Naive B cell (primary cell): ENCODE results near the gene UMODL1. TPM values are rescaled to one million over a fixed set of nuclear protein-coding genes. Genes with fewer than 3 reads are reported as not detected.

ENCODE experiments used
- ATAC-seq, 2 donors: fragments of 150-1000 bp; cut with Tn5 transposase; 2 replicates each; pipeline ENCODE4 v1.10.0; 2021; ENCODE audit warnings: low read depth in 2 of 2, mild to moderate bottlenecking in 2 of 2, moderate library complexity in 2 of 2
- DNase-seq: peaks from one replicate; pipeline ENCODE4 v3.0.0; 2022
- H3K27ac Mint-ChIP-seq, 6 donors: one replicate each; pipeline ENCODE4 v1.8.0; 2020 to 2022; ENCODE audit warnings: mild to moderate bottlenecking in 6 of 6, mixed read lengths in 6 of 6, moderate library complexity in 5 of 6, inconsistent platforms in 2 of 6
- H3K27me3 Mint-ChIP-seq, 3 donors: one replicate each; pipeline ENCODE4 v1.8.0; 2021 to 2022; ENCODE audit warnings: mixed read lengths in 3 of 3, mild to moderate bottlenecking in 1 of 3
- H3K36me3 Mint-ChIP-seq, 2 donors: one replicate each; pipeline ENCODE4 v1.8.0; 2020 to 2022; ENCODE audit warnings: mixed read lengths in 2 of 2, inconsistent platforms in 1 of 2, mild to moderate bottlenecking in 1 of 2
- H3K4me1 Mint-ChIP-seq, 3 donors: one replicate each; pipeline ENCODE4 v1.8.0; 2020 to 2022; ENCODE audit warnings: mixed read lengths in 3 of 3, inconsistent platforms in 1 of 3, mild to moderate bottlenecking in 1 of 3, moderate library complexity in 1 of 3
- H3K4me3 Mint-ChIP-seq, 8 donors: one replicate each; pipeline ENCODE4 v1.8.0; 2020 to 2022; ENCODE audit warnings: mild to moderate bottlenecking in 8 of 8, mixed read lengths in 8 of 8, moderate library complexity in 8 of 8, inconsistent platforms in 2 of 8
- H3K9me3 Mint-ChIP-seq, 7 donors: one replicate each; pipeline ENCODE4 v1.8.0; 2020 to 2022; ENCODE audit warnings: mixed read lengths in 7 of 7, mild to moderate bottlenecking in 5 of 7, inconsistent platforms in 2 of 7, moderate library complexity in 1 of 7
- polyA plus RNA-seq, 6 donors: library from polyadenylated mRNA; unstranded; fragments of 300-500 nt; fragmentation: Illumina TruSeq; gene quantifications; one replicate each; pipeline ENCODE4 v1.2.3, GENCODE V29; 2021; ENCODE audit warnings: low read depth in 6 of 6

The UMODL1 gene
- polyA plus RNA-seq, 6 donors from 2014 or later, result 0.04 to 0.17 (median 0.11) TPM; not detected in 2

DNA sequence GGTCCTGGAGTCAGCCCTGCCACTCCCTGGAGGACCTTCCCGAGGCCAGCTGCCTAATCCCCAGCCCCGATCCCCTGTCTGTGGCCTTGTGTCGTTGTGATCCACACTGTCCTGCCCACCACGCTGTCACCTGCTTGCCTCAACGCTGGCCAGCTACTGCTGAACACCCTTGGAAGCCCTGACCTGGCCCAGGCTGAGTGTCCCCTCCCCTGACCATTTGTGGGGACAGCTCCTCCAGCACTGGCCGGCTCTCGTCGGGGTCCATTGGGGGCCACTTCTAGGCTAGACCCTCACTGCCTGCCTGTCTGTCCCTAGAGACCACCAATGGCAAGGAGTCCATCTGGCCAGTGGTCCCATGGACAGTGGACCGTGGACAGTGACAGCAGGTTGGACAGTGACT, 12.0 kb upstream of the UMODL1 start:
- no peak for ATAC-seq
- H3K27me3 Mint-ChIP-seq, result no peaks in the 10 kb centered on the region
- no peaks in the 10 kb centered on the region for H3K9me3 Mint-ChIP-seq
- H3K36me3 Mint-ChIP-seq, result no peaks in the 10 kb centered on the region
- peaks cover 51 to 74% (median 62%) of the 10 kb centered on the region in 3 donors for H3K4me1 Mint-ChIP-seq
- H3K27ac Mint-ChIP-seq, result peak overlapping the region in 2 of 6 donors; percentile 29 to 60
- H3K4me3 Mint-ChIP-seq, result no peak overlapping the region
- no peak for DNase-seq

DNA sequence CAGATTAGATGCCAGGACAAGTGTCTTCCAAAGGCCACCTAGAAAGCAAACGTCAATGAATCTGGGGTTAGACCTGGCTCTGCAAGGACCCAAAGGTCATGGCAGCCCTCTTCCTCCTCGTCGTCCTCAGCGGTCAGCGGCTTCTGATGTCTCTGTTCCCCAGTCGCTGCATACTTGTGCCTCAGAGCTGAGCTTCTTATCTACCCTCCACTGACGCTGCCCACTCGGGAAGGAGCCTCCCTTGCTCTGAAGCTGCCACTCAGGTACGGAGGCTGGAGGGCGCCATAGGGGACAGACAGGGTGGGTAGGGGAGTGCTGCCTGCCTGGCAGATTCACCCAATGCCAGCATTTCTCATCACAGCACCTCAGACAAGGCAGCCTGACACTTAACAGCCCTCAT, 11.4 kb upstream of the UMODL1 start:
- no peak for ATAC-seq
- Mint-ChIP-seq H3K36me3 (no peaks in the 10 kb centered on the region), H3K27me3 (no peaks in the 10 kb centered on the region), H3K27ac (peak overlapping the region in 1 of 6 donors; percentile 33), H3K4me3 (peak overlapping the region in 2 of 8 donors; percentile 5 to 61), H3K4me1 (peaks cover 55 to 80% (median 68%) of the 10 kb centered on the region in 3 donors), H3K9me3 (no peaks in the 10 kb centered on the region)
- no peak for DNase-seq

DNA sequence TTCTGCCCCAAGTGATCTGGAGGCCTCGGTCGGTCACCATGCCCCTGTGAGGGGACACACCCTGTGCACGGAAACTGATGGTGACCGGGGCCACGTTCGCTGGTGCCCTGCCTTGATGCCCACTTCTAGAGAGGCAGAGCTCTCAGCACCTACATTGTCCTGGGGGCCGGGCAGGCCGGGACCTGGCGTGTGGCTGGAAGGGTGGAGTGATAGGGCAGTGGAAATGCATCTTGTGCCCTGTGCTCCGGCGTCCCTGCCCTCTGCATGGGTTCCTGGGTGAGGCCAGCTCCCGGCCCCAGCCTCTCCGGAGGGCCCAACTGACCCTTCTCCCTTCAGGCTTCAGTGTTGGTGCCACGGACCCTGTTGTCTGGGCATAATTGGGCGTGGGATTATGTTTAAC, 11.0 kb upstream of the UMODL1 start:
- H3K4me1 Mint-ChIP-seq, result peaks cover 57 to 84% (median 73%) of the 10 kb centered on the region in 3 donors
- DNase-seq (no peak), ATAC-seq (no peak)
- no peaks in the 10 kb centered on the region for H3K9me3 Mint-ChIP-seq
- H3K27me3 Mint-ChIP-seq, result no peaks in the 10 kb centered on the region
- no peaks in the 10 kb centered on the region for H3K36me3 Mint-ChIP-seq
- H3K4me3 Mint-ChIP-seq, result peak overlapping the region in 3 of 8 donors; percentile 5 to 96 (median 56)
- peak overlapping the region in 1 of 6 donors; percentile 44 for H3K27ac Mint-ChIP-seq

DNA sequence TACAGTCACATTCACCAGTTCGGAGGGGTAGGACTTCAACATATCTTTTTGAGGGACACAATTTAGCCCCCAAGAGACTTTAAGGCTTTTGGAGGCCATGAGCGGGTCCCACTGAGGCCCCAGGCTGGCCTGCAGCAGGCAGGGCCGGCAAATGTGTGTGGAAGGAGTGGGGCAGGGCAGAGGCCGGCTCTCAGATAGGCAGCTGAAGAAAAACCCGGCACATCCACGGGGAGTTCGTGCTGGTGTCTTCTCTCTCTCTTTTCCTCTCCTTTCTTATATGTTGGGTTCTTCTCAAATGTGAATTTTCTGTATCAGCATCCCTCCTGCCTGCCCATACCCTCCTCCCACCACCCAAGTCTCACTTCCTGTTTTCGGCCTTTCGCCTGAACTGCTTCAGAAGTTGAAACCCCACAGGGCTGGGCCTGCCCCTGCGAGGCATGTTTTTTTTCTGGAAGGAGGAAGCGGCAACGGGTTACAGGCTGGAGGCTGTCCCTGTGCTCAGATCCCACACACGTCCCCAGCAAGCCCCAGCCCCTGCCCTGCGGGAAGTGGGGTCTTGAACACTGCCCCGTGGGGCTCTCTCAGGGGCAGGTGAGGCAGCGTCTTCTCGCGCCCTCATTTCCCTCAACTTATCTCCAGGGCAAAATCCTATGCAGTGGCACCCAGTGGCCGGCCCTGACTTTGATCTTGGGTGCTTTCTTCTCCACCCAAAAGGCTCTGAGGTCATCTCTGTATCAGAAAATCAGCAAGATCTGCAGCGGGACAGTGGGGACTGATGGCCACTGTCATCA, 9.7 kb upstream of the UMODL1 start:
- Mint-ChIP-seq H3K27ac (peak overlapping the region; percentile 96 to 100 (median 99)), H3K27me3 (no peaks in the 10 kb centered on the region), H3K36me3 (no peaks in the 10 kb centered on the region), H3K4me3 (peak overlapping the region; percentile 0 to 96 (median 92)), H3K9me3 (no peaks in the 10 kb centered on the region), H3K4me1 (peaks cover 63 to 94% (median 85%) of the 10 kb centered on the region in 3 donors)
- ATAC-seq (peak; percentile 26 to 27), DNase-seq (peak; percentile 87)

DNA sequence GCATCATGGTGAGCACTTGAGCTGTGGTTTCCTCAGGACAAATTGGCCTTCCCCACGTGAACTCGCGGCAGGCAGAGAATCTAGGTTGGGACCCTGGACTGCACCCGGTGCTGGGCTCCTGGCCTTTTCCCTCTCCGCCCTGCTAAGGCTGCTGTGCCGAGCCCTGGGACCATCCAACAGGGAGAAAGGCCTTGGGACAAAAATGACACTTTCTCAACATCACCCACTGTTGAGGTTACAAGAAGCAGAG, 9.2 kb upstream of the UMODL1 start:
- DNase-seq, result no peak
- peak overlapping the region; percentile 96 to 100 (median 99) for H3K27ac Mint-ChIP-seq
- ATAC-seq, result no peak
- H3K9me3 Mint-ChIP-seq, result no peaks in the 10 kb centered on the region
- no peaks in the 10 kb centered on the region for H3K27me3 Mint-ChIP-seq
- no peaks in the 10 kb centered on the region for H3K36me3 Mint-ChIP-seq
- H3K4me1 Mint-ChIP-seq, result peaks cover 68 to 95% (median 90%) of the 10 kb centered on the region in 3 donors
- H3K4me3 Mint-ChIP-seq, result peak overlapping the region; percentile 87 to 96 (median 93)

DNA sequence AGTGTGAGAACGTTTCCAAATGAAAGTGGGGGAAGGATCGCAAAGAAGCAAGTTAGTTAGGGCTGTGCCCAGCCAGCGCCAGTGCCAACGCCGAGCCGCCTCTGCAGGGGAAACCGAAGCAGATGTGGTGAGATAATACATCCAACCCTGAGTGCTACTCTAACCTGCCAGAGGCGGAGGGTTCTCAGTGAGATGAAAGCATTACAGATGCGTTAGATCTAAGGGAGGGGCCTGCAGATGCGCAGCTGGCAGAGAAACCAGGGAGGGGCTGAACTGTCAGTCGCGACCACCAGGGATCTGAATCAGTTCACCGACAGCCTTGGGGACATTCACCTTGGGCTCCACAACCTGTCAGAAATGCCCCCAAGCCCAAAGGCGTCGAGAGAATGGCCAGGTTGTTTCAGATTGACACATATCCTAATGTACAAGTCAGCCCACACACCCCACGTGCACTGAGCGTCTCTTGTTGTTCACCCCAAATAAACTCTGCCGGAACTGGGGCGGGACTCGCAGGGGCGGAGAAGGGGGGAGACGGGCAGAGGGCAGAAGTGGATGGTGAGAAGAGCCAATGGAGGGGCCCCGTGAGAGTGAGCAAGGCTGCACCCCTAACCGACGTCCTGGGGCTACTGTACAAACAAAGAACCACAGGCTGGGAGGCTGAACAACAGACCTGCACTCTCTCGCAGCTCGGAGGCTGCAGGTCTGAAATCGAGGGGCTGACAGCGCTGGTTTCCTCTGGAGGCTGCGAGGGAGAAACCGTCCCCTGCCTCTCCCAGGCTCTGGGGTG, 8.7 kb upstream of the UMODL1 start:
- peak; percentile 75 to 77 for ATAC-seq
- peak; percentile 95 for DNase-seq
- no peaks in the 10 kb centered on the region for H3K36me3 Mint-ChIP-seq
- H3K4me3 Mint-ChIP-seq, result peak overlapping the region; percentile 87 to 96 (median 93)
- no peaks in the 10 kb centered on the region for H3K9me3 Mint-ChIP-seq
- H3K4me1 Mint-ChIP-seq, result peaks cover 71 to 95% (median 94%) of the 10 kb centered on the region in 3 donors
- peak overlapping the region; percentile 96 to 100 (median 99) for H3K27ac Mint-ChIP-seq
- H3K27me3 Mint-ChIP-seq, result no peaks in the 10 kb centered on the region

DNA sequence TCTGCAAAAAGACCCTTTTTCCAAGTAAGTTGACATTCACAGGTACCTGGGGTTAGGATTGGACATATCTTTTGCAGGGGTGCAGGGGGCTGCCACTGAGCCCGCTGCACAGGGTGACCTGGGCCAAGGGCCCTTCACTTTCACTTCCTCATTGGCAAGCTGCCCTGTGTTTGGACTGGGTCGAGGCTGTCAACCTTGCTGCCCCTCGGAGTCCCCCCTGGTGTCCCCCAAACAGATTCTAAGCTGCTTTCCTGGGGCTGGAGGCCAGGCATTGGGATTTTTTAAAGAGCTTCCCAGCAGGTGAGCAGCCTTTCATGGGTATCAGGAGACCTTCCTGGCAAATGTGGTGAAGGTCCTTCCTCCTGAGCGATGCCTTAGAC, 7.9 kb upstream of the UMODL1 start:
- ATAC-seq, result peak in 1 of 2 donors; percentile 19
- Mint-ChIP-seq H3K4me3 (peak overlapping the region; percentile 87 to 96 (median 93)), H3K9me3 (no peaks in the 10 kb centered on the region), H3K4me1 (peaks cover 64 to 92% (median 92%) of the 10 kb centered on the region in 3 donors), H3K36me3 (no peaks in the 10 kb centered on the region), H3K27ac (peak overlapping the region; percentile 89 to 100 (median 99)), H3K27me3 (no peaks in the 10 kb centered on the region)
- DNase-seq, result peak; percentile 64

DNA sequence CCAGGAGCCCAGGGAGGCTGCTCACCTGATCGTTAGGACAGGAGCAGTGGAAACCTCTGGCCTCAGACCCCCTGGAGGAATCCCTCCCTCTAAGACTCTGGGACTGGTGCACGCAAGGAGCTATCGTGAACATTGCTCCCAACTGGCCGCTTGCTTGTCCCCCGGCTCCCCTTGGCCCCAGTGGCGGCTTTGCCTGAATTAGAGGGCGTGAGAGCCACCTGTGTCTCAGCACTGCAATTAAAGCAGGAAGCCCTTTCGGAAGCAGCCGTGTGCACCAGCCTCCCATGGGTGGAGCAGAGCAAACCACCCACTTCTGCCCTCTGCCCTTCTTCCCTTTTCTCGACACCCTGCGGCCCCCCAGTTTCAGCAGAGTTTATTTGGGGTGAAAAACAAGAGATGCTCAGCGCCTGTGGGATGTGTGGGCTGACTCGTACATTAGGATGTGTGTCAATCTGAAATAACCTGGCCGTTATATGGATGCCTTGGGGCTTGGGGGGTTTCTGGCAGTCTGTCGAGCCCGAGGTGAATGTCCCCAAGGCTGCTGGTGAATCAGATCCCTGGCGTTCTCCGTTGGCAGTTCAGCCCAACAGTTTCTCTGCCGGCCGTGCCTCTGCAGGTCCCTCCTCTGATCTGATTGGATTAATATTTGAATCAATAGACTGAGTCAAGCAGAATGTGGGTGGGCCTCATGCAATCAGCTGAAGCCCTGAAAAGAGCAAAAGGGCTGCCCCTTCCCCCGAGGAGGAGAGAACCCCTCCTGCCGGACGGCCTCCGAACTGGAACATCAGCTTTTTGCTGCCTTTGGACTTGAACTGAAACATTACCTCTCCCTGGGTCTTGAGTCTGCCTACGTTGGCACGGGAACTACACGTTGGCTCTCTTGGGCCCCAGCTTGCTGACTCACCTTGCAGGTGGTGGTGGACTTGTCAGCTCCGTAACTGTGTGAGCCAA, 7.3 kb upstream of the UMODL1 start:
- Mint-ChIP-seq H3K27ac (peak overlapping the region; percentile 74 to 100 (median 99)), H3K9me3 (no peaks in the 10 kb centered on the region), H3K27me3 (no peaks in the 10 kb centered on the region), H3K36me3 (no peaks in the 10 kb centered on the region), H3K4me1 (peaks cover 65 to 89% (median 87%) of the 10 kb centered on the region in 3 donors), H3K4me3 (peak overlapping the region; percentile 87 to 96 (median 93))
- DNase-seq, result peak; percentile 85
- peak; percentile 57 to 60 for ATAC-seq

DNA sequence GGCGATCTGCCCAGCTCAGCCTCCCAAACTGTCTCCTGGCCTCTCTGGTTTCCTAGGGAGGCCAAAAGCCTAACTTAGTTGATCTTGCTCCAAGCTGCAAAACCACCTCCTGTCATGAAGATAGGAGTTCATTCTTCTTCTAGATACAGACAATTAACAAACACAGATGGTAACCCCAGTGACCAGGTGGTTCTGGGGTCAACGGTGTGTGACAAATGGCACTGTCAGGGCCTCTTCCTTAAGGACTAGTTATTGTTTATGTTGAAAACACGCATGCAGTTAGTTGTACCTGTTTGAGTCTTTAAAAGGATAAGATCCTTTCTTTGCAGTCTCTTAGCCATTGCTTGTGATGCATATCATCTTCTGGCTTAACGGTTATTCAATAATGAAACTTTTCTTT, 4.6 kb upstream of the UMODL1 start:
- Mint-ChIP-seq H3K36me3 (no peaks in the 10 kb centered on the region), H3K27me3 (no peaks in the 10 kb centered on the region), H3K4me1 (peaks cover 47 to 64% (median 61%) of the 10 kb centered on the region in 3 donors), H3K9me3 (no peaks in the 10 kb centered on the region), H3K27ac (peak overlapping the region; percentile 36 to 84 (median 70)), H3K4me3 (peak overlapping the region; percentile 45 to 77 (median 68))
- DNase-seq (peak; percentile 25), ATAC-seq (no peak)

DNA sequence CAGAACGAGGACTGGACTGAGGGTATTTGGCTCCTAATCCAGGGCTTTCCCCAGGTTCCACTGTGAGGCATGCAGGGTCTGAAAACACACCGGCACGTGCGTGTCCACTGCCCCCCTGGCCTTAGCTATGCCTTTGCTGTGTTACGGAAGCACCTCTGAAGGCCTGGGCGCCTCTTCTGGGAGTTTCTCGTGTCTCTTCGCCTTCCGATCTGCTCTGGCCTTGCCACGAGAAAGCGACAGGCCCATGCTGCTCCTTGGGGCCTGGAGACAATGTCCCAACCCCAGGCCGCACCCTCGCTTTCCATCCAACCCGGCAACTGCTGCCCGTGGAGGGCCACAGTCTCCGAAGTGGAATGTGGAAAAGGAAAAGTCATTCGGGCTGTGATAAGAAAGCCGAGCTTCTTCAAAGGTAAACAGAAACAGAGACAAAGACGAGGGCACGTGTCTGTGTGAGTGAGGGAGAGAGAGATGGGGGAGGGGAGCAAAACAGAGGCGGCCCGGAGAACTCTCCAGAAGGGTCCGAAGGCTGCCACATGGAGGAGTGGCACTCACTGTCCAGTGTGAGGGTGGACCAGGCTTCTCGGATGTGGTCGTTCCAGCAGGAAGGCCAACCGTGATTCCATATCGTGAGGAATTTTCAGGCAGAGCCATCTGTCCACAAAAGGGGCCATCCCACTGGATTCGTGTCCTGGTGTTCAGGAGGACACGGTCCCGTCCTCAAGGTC, 3.4 kb upstream of the UMODL1 start:
- H3K27me3 Mint-ChIP-seq, result no peaks in the 10 kb centered on the region
- no peak for ATAC-seq
- H3K27ac Mint-ChIP-seq, result no peak overlapping the region
- DNase-seq, result no peak
- H3K4me1 Mint-ChIP-seq, result peaks cover 38 to 52% (median 49%) of the 10 kb centered on the region in 3 donors
- H3K36me3 Mint-ChIP-seq, result no peaks in the 10 kb centered on the region
- peak overlapping the region in 2 of 8 donors; percentile 5 to 6 for H3K4me3 Mint-ChIP-seq
- no peaks in the 10 kb centered on the region for H3K9me3 Mint-ChIP-seq

DNA sequence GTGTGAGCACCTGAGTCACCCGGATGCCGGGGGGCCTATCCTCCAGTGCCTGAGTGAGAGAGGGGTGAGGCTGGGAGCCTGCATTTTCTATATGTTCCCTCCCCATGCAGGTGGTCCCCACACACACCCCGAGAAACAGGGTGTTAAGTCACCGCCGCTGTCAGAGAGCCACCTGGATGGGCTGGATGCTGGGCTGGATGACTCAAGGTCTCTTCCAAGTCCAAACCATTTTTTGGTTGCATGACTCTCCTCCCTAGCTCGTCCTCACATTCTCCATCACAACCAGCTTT, 2.9 kb upstream of the UMODL1 start:
- no peak for ATAC-seq
- Mint-ChIP-seq H3K4me3 (peak overlapping the region in 1 of 8 donors; percentile 6), H3K27me3 (no peaks in the 10 kb centered on the region), H3K4me1 (peaks cover 34 to 51% (median 49%) of the 10 kb centered on the region in 3 donors), H3K36me3 (no peaks in the 10 kb centered on the region), H3K27ac (no peak overlapping the region), H3K9me3 (no peaks in the 10 kb centered on the region)
- no peak for DNase-seq

DNA sequence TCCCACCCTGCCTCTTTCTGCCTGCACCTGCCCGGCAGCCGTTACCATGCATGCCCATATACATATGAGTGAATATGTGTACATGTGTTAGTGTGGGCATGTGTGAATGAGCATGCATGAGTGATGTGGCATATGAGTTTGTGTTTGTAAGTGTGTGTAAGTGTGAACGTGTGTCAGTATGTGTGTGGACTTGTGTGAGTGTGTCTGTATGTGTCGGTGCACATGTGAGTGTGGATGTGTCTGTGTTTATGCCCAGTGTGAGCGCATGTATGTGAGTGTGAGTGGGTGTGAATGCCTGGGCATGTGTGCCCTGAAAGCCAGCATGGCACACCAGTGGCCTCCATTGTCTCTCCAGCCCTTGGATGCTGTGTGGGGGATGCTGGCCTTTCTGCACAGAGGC, 2.5 kb upstream of the UMODL1 start:
- ATAC-seq (no peak), DNase-seq (no peak)
- Mint-ChIP-seq H3K9me3 (no peaks in the 10 kb centered on the region), H3K4me1 (peaks cover 36 to 53% (median 49%) of the 10 kb centered on the region in 3 donors), H3K36me3 (no peaks in the 10 kb centered on the region), H3K27me3 (no peaks in the 10 kb centered on the region), H3K27ac (no peak overlapping the region), H3K4me3 (no peak overlapping the region)

DNA sequence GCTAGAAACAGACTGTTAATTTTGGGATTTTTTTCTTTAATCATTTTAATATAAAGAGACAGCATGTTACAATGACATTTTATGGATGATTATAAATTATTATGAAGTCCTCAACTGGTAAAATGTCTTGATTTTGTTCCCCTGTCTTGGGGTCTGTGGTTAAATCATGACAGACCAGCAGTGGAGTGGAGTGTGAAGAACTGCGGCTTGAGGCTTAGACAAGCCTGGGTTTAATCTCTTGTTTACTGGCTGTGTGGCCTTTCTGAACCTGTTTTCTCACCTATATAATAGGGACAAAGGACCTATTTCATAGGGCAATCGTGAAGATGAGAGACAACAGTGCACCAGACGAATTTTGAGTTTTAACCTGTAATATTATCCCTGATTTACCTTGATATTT, 1.8 kb upstream of the UMODL1 start:
- ATAC-seq (no peak), DNase-seq (no peak)
- Mint-ChIP-seq H3K36me3 (no peaks in the 10 kb centered on the region), H3K27me3 (no peaks in the 10 kb centered on the region), H3K4me1 (peaks cover 36 to 49% (median 49%) of the 10 kb centered on the region in 3 donors), H3K4me3 (no peak overlapping the region), H3K27ac (no peak overlapping the region), H3K9me3 (no peaks in the 10 kb centered on the region)
